ENCODE measurements around the gene PUS7. TPM values are rescaled to one million over a fixed set of nuclear protein-coding genes. Genes with fewer than 3 reads are reported as not detected.
"Not testable (repeated sequence)": the region's sequence is repeated elsewhere in the genome, so short reads cannot be mapped to it uniquely, and the experiment has no call there.

Gene PUS7
- total RNA-seq, 1 donor from 2014 or later: 8.4 TPM

GRCh38 chr7:105538339-105538738, 16.3 kb upstream of the PUS7 start:
- no peak overlapping the region for H3K27ac ChIP-seq
- TF ChIP-seq, protein P1, sequence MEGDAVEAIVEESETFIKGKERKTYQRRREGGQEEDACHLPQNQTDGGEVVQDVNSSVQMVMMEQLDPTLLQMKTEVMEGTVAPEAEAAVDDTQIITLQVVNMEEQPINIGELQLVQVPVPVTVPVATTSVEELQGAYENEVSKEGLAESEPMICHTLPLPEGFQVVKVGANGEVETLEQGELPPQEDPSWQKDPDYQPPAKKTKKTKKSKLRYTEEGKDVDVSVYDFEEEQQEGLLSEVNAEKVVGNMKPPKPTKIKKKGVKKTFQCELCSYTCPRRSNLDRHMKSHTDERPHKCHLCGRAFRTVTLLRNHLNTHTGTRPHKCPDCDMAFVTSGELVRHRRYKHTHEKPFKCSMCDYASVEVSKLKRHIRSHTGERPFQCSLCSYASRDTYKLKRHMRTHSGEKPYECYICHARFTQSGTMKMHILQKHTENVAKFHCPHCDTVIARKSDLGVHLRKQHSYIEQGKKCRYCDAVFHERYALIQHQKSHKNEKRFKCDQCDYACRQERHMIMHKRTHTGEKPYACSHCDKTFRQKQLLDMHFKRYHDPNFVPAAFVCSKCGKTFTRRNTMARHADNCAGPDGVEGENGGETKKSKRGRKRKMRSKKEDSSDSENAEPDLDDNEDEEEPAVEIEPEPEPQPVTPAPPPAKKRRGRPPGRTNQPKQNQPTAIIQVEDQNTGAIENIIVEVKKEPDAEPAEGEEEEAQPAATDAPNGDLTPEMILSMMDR (IDR thresholded peaks at IDR 0.05): no peak
- intact Hi-C loops (cut with DNase I): no loop called here
- H3K4me3 ChIP-seq: no peak overlapping the region
- peaks cover 8% of the 10 kb centered on the region for H3K4me1 ChIP-seq
- no peaks in the 10 kb centered on the region for H3K27me3 ChIP-seq (ENCODE audit: low read depth)
- DNase-seq (no peak), ATAC-seq (no peak)
- H3K36me3 ChIP-seq: peaks cover 83% of the 10 kb centered on the region
- H3K9me3 ChIP-seq: no peaks in the 10 kb centered on the region

GRCh38 chr7:105532709-105533460, 10.8 kb upstream of the PUS7 start:
- TF ChIP-seq, protein P1 (IDR thresholded peaks at IDR 0.05): no peak
- Histone ChIP-seq H3K27me3 (ENCODE audit: low read depth) (no peaks in the 10 kb centered on the region), H3K36me3 (peaks cover 29% of the 10 kb centered on the region), H3K4me1 (peaks cover 23% of the 10 kb centered on the region), H3K4me3 (peak overlapping the region; percentile 99), H3K27ac (peak overlapping the region; percentile 89), H3K9me3 (no peaks in the 10 kb centered on the region)
- intact Hi-C loops (cut with DNase I): no loop called here
- DNase-seq: no peak
- ATAC-seq: no peak

- H3K27ac ChIP-seq: peak within 1 kb of the TSS; percentile 89
- TF ChIP-seq, protein P1 (IDR thresholded peaks at IDR 0.05): peak; percentile 75
- intact Hi-C loops (cut with DNase I): no loop called here
- H3K36me3 ChIP-seq: peaks cover 20% of the 10 kb centered on the region
- peaks cover 23% of the 10 kb centered on the region for H3K4me1 ChIP-seq
- peak; percentile 95 for DNase-seq
- no peaks in the 10 kb centered on the region for H3K9me3 ChIP-seq
- peak; percentile 100 for ATAC-seq
- H3K27me3 ChIP-seq (ENCODE audit: low read depth): no peaks in the 10 kb centered on the region
- H3K4me3 ChIP-seq: peak within 1 kb of the TSS; percentile 99
These were observed 10.0 kb upstream of the PUS7 start, which contains the start of gene RINT1 for GRCh38 chr7:105531792-105532671. Gene RINT1, plus strand, starts transcription at chr7:105532201. Its CDS starts 115 bp downstream, at chr7:105532316.

DNA sequence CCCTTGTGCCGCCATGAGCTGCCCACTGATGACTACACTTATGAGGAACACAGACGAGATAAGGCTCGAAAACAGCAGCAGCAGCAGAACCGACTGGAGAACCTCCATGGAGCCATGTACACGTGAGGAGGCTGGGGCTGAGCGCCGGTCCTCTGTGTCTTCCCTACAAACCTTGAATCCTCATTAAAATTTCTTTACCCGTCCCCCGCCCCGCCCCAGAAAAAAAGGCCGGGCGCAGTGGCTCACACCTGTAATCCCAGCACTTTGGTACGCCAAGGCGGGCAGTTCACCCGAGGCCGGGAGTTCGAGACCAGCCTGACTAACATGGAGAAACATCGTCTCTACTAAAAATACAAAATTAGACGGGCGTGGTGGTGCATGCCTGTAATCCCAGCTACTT, 8.5 kb upstream of the PUS7 start:
- Histone ChIP-seq H3K36me3 (peaks cover 7% of the 10 kb centered on the region), H3K4me3 (no peak overlapping the region), H3K9me3 (no peaks in the 10 kb centered on the region), H3K4me1 (peaks cover 23% of the 10 kb centered on the region), H3K27me3 (ENCODE audit: low read depth) (no peaks in the 10 kb centered on the region), H3K27ac (no peak overlapping the region)
- DNase-seq: no peak
- intact Hi-C loops (cut with DNase I): no loop called here
- TF ChIP-seq, protein P1 (IDR thresholded peaks at IDR 0.05): no peak
- no peak for ATAC-seq

- Histone ChIP-seq H3K4me1 (peaks cover 23% of the 10 kb centered on the region), H3K4me3 (no peak overlapping the region), H3K9me3 (no peaks in the 10 kb centered on the region), H3K36me3 (peaks cover 2% of the 10 kb centered on the region), H3K27me3 (ENCODE audit: low read depth) (no peaks in the 10 kb centered on the region), H3K27ac (no peak overlapping the region)
- ATAC-seq (no peak), DNase-seq (no peak)
- intact Hi-C loops (cut with DNase I): no loop called here
- TF ChIP-seq, protein P1 (IDR thresholded peaks at IDR 0.05): no peak
These were observed 8.1 kb upstream of the PUS7 start for GRCh38 chr7:105530126-105530525.

DNA sequence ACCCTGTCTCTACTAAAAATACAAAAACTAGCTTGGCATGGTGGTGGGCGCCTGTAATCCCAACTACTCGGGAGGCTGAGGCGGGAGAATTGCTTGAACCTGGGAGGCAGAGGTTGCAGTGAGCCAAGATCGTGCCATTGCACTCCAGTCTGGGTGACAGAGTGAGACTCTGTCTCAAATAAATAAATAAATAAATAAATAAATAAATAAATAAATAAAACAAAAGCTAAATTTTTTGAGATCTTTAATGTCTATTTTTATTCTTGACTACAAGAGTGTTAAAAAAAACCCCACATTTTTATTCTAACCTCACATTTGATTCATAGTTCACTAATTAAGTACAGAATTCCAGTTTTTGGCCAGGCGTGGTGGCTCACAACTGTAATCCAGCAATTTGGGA, 5.7 kb upstream of the PUS7 start:
- H3K27ac ChIP-seq; H3K9me3 ChIP-seq; ATAC-seq; H3K4me3 ChIP-seq; H3K27me3 ChIP-seq (ENCODE audit: low read depth); H3K36me3 ChIP-seq; DNase-seq; intact Hi-C loops (cut with DNase I): not testable (repeated sequence)
- H3K4me1 ChIP-seq: peaks cover 13% of the 10 kb centered on the region

All from lower lobe of right lung (tissue), 2 donors.